ENCODE data around the gene PIEZO2.

- TF ChIP-seq POLR2A (IDR thresholded peaks at IDR 0.05; ENCODE audit: low read depth, low read length) (no peak), POLR2AphosphoS5 (IDR thresholded peaks at IDR 0.05; ENCODE audit: low read depth, low read length) (no peak), TAF1 (IDR thresholded peaks at IDR 0.05; ENCODE audit: low read depth, low read length) (no peak), SPI1 (IDR thresholded peaks at IDR 0.05; ENCODE audit: low read depth, low read length) (no peak), PAX5 (IDR thresholded peaks at IDR 0.05; ENCODE audit: insufficient read depth, low read length, severe bottlenecking) (no peak)
Observed at GRCh38 chr18:11134940-11135339, 14.4 kb downstream of the PIEZO2 start.

Data from GM12891 (cell line).